Measurements from ENCODE around the gene SOCS7.

The SOCS7 gene

GRCh38 chr17:38334480-38335364 is 16.9 kb upstream of the SOCS7 start:
- no peak overlapping the region for H3K4me3 ChIP-seq (ENCODE audit: low read depth, low read length)

DNA sequence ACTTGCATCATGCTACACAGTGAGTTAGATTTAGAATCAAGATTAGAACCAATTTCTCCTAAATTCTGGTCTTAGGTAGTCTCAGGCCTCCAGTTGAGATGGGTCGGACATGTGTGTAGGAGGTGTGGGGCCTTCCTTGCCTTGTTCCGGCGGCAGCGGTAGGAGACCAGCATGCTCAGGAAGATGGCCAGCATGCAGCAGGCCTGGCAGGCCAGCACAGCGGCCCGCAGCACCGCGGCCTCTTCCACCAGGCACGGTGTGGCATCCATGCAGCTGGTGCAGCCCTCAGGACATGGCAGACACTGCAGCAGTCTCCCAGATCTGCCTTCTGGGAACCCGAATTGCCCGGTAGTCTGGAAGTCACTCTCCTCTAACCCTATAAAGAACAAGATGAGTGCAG is 14.8 kb upstream of the SOCS7 start:
- H3K4me3 ChIP-seq (ENCODE audit: low read depth, low read length): no peak overlapping the region

DNA sequence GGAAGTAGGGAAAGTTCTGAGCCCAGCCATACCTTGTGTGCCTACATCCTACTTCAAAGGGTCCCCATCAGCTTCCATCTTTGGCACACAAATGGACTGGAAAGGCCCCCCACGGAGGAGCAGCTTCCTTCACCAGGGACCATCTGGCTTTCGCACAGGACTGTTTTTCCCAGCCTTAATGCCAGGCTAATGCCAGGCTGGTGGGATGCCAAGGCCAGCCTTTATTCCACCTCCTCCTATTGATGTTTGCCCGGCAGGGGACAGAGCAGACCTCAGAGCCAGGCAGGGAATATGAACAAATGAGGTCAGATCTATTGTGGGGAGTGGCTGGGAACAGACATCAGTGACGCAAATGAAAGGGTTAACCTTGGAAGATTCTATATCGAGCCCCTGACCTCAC is 13.6 kb upstream of the SOCS7 start:
- H3K4me3 ChIP-seq (ENCODE audit: low read depth, low read length): no peak overlapping the region

DNA sequence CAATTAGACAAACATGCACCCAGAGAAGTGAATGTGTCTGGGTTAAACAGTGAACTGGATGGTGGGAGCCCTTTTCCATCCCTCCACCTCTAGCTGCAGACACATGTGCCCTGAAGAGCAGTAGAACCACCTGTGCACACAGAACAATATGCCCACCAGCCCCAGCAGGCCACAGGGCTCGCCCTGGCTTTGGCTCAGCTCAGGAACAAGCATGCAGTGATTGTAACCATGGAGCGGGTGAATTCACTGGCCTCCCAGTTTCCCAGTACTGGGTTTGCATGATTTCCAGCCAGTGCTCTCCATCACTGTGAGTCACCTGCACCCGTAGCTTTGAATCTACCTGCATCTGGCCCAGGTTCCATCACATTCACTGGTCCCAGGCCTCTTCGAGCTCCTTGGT is 13.1 kb upstream of the SOCS7 start:
- no peak overlapping the region for H3K4me3 ChIP-seq (ENCODE audit: low read depth, low read length)

GRCh38 chr17:38339891-38340290 is 11.8 kb upstream of the SOCS7 start:
- no peak overlapping the region for H3K4me3 ChIP-seq (ENCODE audit: low read depth, low read length)

DNA sequence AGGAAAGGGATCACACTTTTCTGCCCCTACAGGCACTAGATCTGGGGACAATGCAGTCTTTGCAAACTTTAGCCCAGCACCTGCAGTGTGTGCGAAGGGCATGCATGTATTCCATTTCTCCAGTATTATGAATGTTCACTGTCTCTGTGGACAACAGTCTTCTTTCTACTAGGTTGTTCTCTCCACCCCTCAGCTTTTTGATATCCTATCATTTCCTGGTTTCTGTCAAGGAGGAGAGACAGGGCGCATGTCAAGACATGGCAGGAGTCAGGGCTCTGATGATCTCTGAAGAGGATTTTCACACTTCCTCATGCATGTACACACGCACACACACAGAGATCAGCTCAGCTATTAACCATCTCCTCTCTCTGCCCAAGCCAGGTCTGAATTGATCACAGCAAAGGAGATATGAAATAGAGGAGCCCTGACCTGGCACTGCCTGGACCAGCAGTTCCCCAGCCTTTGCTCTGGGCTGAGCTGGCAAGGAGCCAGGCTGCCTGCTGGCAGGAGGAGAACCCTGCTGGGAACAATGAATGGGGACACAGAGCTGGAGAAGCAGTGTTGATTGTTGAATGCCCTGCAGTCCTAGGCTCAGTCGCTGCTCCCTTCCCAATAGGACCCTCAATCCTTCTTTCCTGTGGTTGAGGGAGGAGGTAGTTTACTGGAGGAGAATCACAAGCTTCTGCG is 10.5 kb upstream of the SOCS7 start:
- no peak overlapping the region for H3K4me3 ChIP-seq (ENCODE audit: low read depth, low read length)

DNA sequence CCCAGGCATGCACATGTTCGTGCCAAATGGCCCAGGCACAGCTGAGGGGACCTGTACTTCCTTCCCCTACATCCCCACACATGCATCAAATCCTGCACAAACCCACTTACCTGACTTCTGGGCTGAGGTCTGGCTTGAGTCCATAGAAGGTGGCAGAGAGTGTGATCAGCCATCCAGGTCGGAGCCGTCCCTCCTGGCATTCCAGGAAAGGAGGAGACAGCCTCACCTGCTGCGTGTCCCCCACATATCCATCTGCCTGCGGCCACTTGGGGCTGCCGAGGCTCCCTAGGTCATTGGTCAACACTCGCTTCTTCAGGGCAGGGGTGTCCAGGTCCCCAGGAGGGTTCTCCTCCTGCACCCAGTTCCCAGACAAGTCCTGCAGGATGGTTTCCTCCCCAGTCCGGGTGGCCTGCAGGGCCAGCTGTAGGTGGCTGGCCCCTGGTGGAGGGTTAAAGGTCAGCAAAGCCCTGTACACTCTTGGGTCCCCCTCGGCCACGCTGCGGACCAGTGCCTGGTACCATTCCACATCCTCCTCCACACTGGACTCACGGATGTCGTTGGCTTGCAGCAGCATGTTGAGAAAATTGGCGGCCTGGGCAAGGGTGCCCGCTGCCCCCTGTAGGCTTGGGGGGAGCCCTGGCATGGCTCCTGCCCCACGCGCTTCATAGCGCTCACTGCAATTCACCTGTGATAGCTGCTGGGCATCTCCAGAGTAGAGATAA is 8.6 kb upstream of the SOCS7 start:
- no peak overlapping the region for H3K4me3 ChIP-seq (ENCODE audit: low read depth, low read length)

- H3K4me3 ChIP-seq (ENCODE audit: low read depth, low read length): no peak within 1 kb of the TSS
These were observed 7.8 kb upstream of the SOCS7 start, which contains the start of gene GPR179 for GRCh38 chr17:38343608-38344419. Gene GPR179, minus strand, starts transcription at chr17:38343956. Its CDS starts 167 bp downstream, at chr17:38343789.

DNA sequence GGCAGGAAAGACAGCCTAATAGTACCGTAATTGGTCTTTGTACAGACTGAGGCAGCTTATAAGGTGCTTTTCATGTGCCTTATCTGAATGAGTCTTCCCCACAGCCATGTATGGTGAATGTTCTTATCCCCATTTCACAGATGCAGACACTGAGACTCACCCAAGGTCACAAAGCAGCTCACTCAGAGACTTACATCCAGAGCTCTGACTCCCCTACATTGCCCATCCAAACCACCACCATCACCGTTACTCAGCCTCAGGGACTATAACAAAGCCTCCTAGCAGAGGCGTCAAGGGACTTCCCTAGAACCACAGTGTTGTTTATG is 7.3 kb upstream of the SOCS7 start:
- no peak overlapping the region for H3K4me3 ChIP-seq (ENCODE audit: low read depth, low read length)

DNA sequence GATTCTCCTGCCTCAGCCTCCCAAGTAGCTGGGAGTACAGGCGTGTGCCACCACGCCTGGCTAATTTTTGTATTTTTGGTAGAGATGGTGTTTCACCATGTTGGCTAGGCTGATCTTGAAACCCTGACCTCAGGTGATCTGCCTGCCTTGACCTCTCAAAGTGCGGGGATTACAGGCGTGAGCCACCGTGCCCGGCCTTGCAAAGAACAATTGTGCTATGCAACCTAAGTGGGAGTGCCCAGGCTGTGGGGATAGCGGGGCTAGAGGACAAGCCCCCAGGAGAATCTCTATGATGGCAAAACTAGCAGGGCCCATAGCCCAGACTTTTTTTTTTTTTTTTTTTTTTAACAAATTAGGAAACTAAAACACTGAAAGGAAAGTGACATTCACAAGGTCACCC is 5.9 kb upstream of the SOCS7 start:
- H3K4me3 ChIP-seq (ENCODE audit: low read depth, low read length): no peak overlapping the region

DNA sequence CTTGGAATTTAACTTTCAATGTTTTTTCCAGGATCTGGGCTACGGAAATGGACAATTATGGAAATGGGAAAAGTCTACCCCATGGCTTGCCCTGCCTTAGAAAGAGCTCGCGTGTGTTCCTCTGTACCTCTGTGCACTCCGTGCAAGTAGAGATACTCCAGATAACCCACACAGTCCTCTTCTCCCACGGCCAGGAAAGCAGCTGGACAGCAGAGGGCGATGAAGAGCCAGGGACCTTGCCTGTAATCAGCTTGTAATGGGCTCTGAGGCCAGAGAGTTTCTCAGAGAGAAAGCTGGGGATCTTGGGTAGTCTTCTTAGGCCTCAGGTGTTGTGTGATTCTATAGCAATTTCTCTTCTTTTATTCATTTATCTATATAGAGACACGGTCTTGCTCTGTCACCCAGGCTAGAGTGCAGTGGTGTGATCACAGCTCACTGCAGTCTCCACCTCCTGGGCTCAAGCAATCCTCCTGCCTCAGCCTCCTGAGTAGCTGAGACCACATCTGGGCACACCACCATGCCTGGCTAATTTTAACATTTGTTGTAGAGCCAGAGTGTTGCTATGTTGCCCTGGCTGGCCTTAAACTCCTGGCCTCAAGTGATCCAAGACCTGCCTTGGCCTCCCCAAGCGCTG is 2.4 kb upstream of the SOCS7 start:
- no peak overlapping the region for H3K4me3 ChIP-seq (ENCODE audit: low read depth, low read length)

- no peak overlapping the region for H3K4me3 ChIP-seq (ENCODE audit: low read depth, low read length)
These were observed 1.6 kb upstream of the SOCS7 start for GRCh38 chr17:38350035-38350434.

DNA sequence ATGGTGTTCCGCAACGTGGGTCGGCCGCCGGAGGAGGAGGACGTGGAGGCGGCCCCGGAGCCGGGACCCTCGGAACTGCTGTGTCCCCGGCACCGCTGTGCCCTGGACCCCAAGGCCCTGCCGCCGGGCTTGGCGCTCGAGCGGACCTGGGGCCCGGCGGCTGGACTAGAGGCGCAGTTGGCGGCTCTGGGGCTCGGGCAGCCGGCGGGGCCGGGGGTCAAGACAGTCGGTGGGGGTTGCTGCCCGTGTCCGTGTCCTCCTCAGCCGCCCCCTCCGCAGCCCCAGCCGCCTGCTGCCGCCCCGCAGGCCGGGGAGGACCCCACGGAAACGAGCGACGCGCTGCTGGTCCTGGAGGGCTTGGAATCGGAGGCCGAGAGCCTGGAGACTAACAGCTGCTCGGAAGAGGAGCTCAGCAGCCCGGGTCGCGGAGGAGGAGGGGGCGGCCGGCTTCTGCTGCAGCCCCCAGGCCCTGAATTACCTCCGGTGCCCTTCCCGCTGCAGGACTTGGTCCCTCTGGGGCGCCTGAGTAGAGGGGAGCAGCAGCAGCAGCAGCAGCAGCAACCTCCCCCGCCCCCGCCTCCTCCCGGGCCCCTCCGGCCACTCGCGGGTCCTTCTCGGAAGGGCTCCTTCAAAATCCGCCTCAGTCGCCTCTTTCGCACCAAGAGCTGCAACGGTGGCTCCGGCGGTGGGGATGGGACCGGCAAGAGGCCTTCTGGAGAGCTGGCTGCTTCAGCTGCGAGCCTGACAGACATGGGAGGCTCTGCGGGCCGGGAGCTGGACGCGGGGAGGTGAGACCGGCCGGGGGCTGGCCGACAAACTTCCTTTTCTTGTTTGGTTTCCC is 821 bp downstream of the SOCS7 start:
- H3K4me3 ChIP-seq (ENCODE audit: low read depth, low read length): peak overlapping the region; percentile 53

- H3K4me3 ChIP-seq (ENCODE audit: low read depth, low read length): peak overlapping the region; percentile 53
These were observed 1.5 kb downstream of the SOCS7 start for GRCh38 chr17:38353086-38353604.

- H3K4me3 ChIP-seq (ENCODE audit: low read depth, low read length): no peak overlapping the region
These were observed 2.0 kb downstream of the SOCS7 start for GRCh38 chr17:38353668-38354067.

- no peak overlapping the region for H3K4me3 ChIP-seq (ENCODE audit: low read depth, low read length)
These were observed 2.8 kb downstream of the SOCS7 start for GRCh38 chr17:38354466-38354865.

DNA sequence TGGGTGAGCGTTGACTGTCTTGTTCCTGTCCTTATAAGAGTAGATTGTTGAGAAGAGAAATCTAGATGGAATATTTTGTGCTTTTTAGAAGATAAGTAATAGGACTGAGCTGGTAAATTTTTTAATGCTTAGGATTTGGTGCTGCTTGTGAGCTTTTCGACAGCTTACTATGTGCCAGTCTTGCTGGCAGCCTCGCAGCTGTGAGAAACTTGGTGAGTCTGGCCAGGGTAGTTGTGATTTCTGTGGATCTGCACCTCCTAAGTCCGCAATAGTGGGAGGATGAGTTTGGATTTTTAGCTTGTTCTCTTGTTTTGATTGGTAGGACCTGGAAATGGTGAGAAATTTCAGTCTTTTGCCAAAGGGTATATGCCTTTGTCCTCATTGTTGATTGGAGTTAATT is 3.6 kb downstream of the SOCS7 start:
- no peak overlapping the region for H3K4me3 ChIP-seq (ENCODE audit: low read depth, low read length)

GRCh38 chr17:38357486-38358123 is 6.0 kb downstream of the SOCS7 start:
- no peak overlapping the region for H3K4me3 ChIP-seq (ENCODE audit: low read depth, low read length)
